OCI-LY1 (cell line): Measurements from ENCODE around the gene PLEKHM3.

Experiments
- H2AFZ ChIP-seq: fragments of 200-600 bp; sonication (generic), shearing (Covaris generic); 2 replicates; pipeline ENCODE4 v1.6.0; 2014; ENCODE audit warnings: antibody characterized with exemption, mild to moderate bottlenecking, low read length
- H3F3A ChIP-seq: fragments of 200-600 bp; sonication (generic), shearing (Covaris generic); 2 replicates; pipeline ENCODE4 v1.6.0; 2014; ENCODE audit warnings: mild to moderate bottlenecking, antibody characterized with exemption, low read length, moderate library complexity; ENCODE audit not compliant: insufficient read depth
- H3K27ac ChIP-seq: fragments of 200-600 bp; sonication (generic); 2 replicates; pipeline ENCODE4 v1.5.1; 2014; ENCODE audit warnings: low read length, mixed run types, mild to moderate bottlenecking, low read depth; ENCODE audit not compliant: poor library complexity, severe bottlenecking
- H3K27me3 ChIP-seq: fragments of 200-600 bp; sonication (generic); 2 replicates; pipeline ENCODE4 v1.6.0; 2014; ENCODE audit warnings: antibody characterized with exemption, mild to moderate bottlenecking, low read length, moderate library complexity; ENCODE audit not compliant: insufficient read depth
- H3K36me3 ChIP-seq: fragments of 200-600 bp; sonication (generic); 2 replicates; pipeline ENCODE4 v1.6.1; 2014; ENCODE audit warnings: mild to moderate bottlenecking, antibody characterized with exemption, low read length, moderate library complexity, mixed read lengths; ENCODE audit not compliant: insufficient read depth
- H3K4me1 ChIP-seq: fragments of 200-600 bp; sonication (generic); 2 replicates; pipeline ENCODE4 v1.5.1; 2014; ENCODE audit warnings: mild to moderate bottlenecking, low read length, moderate library complexity; ENCODE audit not compliant: insufficient read depth, severe bottlenecking
- H3K4me2 ChIP-seq: fragments of 200-600 bp; sonication (generic), shearing (Covaris generic); 2 replicates; pipeline ENCODE4 v1.6.1; 2014; ENCODE audit warnings: low read length
- H3K4me3 ChIP-seq: fragments of 200-600 bp; sonication (generic); 2 replicates; pipeline ENCODE4 v1.5.1; 2014; ENCODE audit warnings: low read length, low read depth, mild to moderate bottlenecking, mixed read lengths; ENCODE audit not compliant: poor library complexity, severe bottlenecking
- H3K79me2 ChIP-seq: fragments of 200-600 bp; shearing (Covaris generic); 2 replicates; pipeline ENCODE4 v1.6.1; 2016; ENCODE audit warnings: mixed run types, low read length, mixed read lengths; ENCODE audit not compliant: insufficient read depth
- H3K9ac ChIP-seq: fragments of 200-600 bp; sonication (generic), shearing (Covaris generic); 2 replicates; pipeline ENCODE4 v1.6.1; 2014; ENCODE audit warnings: mild to moderate bottlenecking, low read length, mixed read lengths
- H3K9me2 ChIP-seq: fragments of 200-600 bp; sonication (generic), shearing (Covaris generic); 2 replicates; pipeline ENCODE4 v1.6.1; 2014; ENCODE audit warnings: low read depth, mild to moderate bottlenecking, low read length, mixed read lengths
- H3K9me3 ChIP-seq: fragments of 200-600 bp; shearing (Covaris generic); 2 replicates; pipeline ENCODE4 v1.6.1; 2014; ENCODE audit warnings: low read length, mixed read lengths
- H4K20me1 ChIP-seq: fragments of 200-600 bp; sonication (generic), shearing (Covaris generic); 2 replicates; pipeline ENCODE4 v1.6.0; 2016; ENCODE audit warnings: mild to moderate bottlenecking, low read length; ENCODE audit not compliant: insufficient read depth
- EZH2 ChIP-seq: fragments of 200-600 bp; sonication (generic), shearing (Covaris generic); IDR thresholded peaks from 2 replicates; pipeline ENCODE4 v1.8.0; 2017; ENCODE audit warnings: borderline replicate concordance, mixed run types, mild to moderate bottlenecking, antibody characterized with exemption, low read length, moderate library complexity, mixed read lengths
- TF ChIP-seq, protein P1 (sequence below): fragments of 200-600 bp; sonication (generic), shearing (Covaris generic); IDR thresholded peaks from 2 replicates; pipeline ENCODE4 v1.5.1; 2017; ENCODE audit warnings: mild to moderate bottlenecking, antibody characterized with exemption, low read length, moderate library complexity, mixed read lengths

Gene PLEKHM3, protein sequence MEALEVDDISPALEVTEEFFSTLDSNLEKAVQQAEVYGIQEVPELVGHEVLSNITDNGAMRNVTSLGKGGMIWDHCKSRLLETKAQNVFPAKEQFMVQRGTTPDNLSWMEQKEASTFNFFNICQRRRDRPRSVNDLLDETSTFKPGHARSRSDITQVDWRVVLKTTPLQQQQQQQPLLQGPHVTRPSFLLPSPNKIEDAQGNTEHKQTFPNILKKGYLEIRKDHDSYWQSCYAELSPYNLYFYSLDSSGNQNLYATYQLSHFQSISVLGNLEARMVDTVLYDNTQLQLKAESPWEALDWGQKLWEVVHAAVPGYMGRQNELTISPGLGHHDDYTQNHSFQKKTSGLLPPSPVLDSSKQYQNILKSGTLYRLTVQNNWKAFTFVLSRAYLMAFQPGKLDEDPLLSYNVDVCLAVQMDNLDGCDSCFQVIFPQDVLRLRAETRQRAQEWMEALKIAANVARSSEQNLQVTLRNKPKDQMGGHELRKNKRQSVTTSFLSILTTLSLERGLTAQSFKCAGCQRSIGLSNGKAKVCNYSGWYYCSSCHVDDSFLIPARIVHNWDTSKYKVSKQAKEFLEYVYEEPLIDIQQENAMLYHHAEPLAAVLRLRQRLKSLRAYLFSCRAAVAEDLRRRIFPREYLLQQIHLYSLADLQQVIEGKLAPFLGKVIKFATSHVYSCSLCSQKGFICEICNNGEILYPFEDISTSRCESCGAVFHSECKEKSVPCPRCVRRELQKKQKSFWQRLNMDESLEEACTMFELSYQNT

DNA sequence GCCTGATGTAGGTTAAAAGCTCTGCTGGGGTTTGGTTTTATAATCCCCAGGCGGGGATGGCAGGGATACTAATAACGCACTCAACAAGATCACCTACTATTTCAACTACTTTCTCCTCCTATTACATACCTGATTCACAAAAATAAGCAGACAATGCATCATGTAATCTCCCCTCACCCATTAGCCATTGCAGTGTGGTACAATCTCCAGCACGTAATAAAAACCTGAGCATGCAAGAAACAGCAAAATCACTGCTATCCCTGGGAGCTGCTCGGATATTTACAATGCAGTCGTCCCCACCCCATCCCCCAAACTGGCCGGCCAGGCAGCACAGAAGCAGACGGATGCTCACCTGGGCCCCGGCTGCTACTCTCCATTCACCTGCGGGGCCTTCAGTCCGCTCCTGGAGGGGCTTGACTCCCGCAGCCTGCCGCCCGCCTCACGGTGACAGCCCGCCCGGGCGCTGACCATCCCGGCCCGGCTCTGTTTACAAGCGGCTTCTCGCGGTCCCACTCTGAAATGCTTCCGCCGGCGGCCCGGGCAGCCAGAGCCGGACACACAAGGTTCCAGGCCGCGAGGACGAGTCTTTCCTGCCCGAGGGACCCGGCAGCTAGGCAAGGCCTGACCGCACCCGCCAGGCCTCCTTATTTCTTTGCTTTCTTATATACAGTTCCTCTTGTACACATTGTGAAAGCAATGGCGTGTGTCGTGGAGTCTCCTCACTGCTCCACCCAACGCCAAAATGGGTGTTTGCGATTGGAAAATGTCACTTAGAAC, at the start of gene PLEKHM3:
PLEKHM3 (minus strand) TSS at position 491 of the 777 bp plus-strand sequence. CDS start 23,888 bp downstream, outside the sequence.
- 0 out of 2 replicates have a peak, but pooled peaks cover 3% of the 10 kb centered on the region for H3K79me2 ChIP-seq
- no peaks in the 10 kb centered on the region for H3F3A ChIP-seq
- H4K20me1 ChIP-seq: no peaks in the 10 kb centered on the region
- H3K4me3 ChIP-seq: peak within 1 kb of the TSS; percentile 76
- H3K27ac ChIP-seq: peak within 1 kb of the TSS; percentile 51
- peaks cover 16% of the 10 kb centered on the region for H3K4me1 ChIP-seq
- H3K27me3 ChIP-seq: no peaks in the 10 kb centered on the region
- no peaks in the 10 kb centered on the region for H3K36me3 ChIP-seq
- H3K4me2 ChIP-seq: peak within 1 kb of the TSS; percentile 75
- no peaks in the 10 kb centered on the region for H3K9me2 ChIP-seq
- no peak for TF ChIP-seq EZH2
- TF ChIP-seq, protein P1, sequence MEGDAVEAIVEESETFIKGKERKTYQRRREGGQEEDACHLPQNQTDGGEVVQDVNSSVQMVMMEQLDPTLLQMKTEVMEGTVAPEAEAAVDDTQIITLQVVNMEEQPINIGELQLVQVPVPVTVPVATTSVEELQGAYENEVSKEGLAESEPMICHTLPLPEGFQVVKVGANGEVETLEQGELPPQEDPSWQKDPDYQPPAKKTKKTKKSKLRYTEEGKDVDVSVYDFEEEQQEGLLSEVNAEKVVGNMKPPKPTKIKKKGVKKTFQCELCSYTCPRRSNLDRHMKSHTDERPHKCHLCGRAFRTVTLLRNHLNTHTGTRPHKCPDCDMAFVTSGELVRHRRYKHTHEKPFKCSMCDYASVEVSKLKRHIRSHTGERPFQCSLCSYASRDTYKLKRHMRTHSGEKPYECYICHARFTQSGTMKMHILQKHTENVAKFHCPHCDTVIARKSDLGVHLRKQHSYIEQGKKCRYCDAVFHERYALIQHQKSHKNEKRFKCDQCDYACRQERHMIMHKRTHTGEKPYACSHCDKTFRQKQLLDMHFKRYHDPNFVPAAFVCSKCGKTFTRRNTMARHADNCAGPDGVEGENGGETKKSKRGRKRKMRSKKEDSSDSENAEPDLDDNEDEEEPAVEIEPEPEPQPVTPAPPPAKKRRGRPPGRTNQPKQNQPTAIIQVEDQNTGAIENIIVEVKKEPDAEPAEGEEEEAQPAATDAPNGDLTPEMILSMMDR: no peak
- H3K9me3 ChIP-seq: no peaks in the 10 kb centered on the region
- H3K9ac ChIP-seq: peak within 1 kb of the TSS; percentile 76
- peak within 1 kb of the TSS; percentile 81 for H2AFZ ChIP-seq

DNA sequence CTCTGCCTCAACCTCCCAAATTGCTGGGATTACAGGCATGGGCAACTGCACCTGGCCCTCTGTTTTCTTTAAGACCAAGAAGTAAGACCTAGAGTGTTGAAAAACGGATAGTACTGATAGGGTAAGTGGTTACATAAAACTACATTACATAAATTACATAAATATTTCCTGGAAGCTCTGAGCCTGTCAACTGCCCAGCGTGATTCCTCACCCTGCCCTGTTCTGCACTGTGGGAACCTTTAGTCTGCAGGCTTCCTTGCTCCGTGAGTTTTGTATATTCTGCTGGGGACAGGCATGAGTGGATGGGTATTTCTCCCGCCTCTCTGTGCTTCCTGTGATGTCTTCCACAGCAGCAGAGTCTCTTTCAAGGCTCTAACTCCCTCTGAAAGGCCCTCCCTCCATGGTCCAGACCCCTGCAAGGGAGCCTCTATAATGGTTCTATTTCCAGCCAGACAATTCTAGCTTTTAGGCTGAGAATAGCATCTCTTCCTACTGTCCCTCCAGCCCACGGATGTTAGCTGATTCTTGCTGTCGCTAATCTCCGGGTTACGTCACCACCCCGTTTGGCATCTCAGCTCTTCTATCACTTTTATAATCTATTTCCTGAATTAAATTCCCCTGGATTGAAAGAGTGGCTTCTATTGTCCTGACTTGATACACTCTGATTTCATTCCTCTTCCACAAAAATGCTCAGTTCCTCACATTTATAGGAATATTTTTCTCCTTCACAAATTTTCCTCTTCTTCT, 49.5 kb upstream of the PLEKHM3 start:
- Histone ChIP-seq H3K36me3 (no peaks in the 10 kb centered on the region), H3K79me2 (no peaks in the 10 kb centered on the region), H3F3A (no peaks in the 10 kb centered on the region), H4K20me1 (no peaks in the 10 kb centered on the region), H3K4me1 (no peaks in the 10 kb centered on the region), H3K9ac (no peak overlapping the region), H3K4me2 (no peak overlapping the region), H3K9me3 (no peaks in the 10 kb centered on the region), H3K9me2 (no peaks in the 10 kb centered on the region), H3K27me3 (no peaks in the 10 kb centered on the region), H3K4me3 (no peak overlapping the region), H3K27ac (no peak overlapping the region), H2AFZ (no peak overlapping the region)
- no peak for TF ChIP-seq EZH2
- TF ChIP-seq, protein P1: no peak
